ENCODE results near the gene HOXA7.

The HOXA7 gene

GRCh38 chr7:27156916-27157701 lies 634 bp upstream of the HOXA7 start:
- no peak overlapping the region for H3K4me3 ChIP-seq (ENCODE audit: low read length)

GRCh38 chr7:27155816-27156507 lies 513 bp downstream of the HOXA7 start:
- peak overlapping the region; percentile 47 for H3K4me3 ChIP-seq (ENCODE audit: low read length)
- TF ChIP-seq ZNF274 (IDR thresholded peaks at IDR 0.05; ENCODE audit: low read depth, low read length) = no peak

More at GRCh38 chr7:27156916-27157701, 634 bp upstream of the HOXA7 start:
- TF ChIP-seq ZNF274 (IDR thresholded peaks at IDR 0.05; ENCODE audit: low read depth, low read length) = no peak

DNA sequence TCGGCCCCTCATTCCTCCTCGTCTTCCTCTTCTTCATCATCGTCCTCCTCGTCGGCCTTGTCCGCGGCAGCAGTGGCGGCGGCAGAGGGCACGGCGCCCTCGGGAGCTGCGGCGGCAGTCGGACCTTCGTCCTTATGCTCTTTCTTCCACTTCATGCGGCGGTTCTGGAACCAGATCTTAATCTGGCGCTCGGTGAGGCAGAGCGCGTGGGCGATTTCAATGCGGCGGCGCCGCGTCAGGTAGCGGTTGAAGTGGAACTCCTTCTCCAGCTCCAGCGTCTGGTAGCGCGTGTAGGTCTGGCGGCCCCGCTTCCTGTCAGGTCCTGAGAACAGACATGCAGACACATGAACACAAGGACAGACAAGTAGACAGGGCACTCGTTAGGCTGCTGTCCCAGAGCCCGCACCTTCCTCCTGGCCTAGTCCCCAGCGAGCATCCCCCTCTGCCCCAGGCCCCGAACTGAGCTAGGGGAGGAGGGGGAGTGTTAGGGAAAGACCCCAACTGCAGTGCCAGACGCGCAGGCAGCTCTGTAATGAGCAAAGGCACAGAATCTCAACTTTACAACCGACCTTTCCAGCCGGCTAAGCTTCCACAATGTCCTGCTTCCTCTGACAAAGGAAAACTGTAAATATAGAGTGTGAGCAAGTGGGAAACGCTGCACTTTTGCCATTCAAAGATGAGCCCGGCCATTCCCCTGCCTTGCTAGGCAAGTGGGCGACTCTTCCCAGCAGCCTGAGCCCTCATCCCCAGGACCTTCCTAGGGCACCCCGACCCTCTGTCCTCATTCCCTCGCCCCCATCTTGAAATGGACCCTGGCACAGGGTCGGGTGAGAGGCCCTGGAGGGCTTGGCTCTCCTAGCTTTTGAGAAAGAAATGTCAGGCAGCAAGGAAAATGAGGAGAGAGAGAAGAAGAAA lies 1.3 kb downstream of the HOXA7 start:
- TF ChIP-seq ZNF274 (IDR thresholded peaks at IDR 0.05; ENCODE audit: low read depth, low read length) = no peak
- no peak overlapping the region; the same call in 1 of the 2 replicates for H3K4me3 ChIP-seq (ENCODE audit: low read length)

DNA sequence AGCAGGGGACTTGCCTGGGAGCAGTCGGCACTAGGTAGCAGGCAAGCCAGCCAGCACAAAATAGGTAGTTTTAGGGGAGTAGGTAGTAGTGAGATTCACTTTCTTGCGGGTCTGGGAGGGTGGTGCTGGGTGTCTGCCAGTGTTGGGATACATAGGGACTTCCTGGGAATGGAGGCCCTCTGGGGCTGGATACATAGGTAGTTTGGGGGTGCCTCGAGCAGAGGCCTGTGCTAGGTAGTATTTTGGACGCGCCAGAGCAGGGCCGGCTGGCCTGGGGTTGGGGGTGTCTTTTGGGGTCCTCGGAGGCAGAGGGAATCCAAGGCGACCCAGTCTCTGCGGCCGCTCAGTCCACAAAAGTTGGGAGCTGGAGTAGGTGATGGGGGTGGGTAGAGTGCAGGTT lies 2.1 kb downstream of the HOXA7 start:
- H3K4me3 ChIP-seq (ENCODE audit: low read length) = no peak overlapping the region
- no peak for TF ChIP-seq ZNF274 (IDR thresholded peaks at IDR 0.05; ENCODE audit: low read depth, low read length)

GRCh38 chr7:27153526-27153925 lies 2.9 kb downstream of the HOXA7 start:
- no peak for TF ChIP-seq ZNF274 (IDR thresholded peaks at IDR 0.05; ENCODE audit: low read depth, low read length)
- no peak overlapping the region for H3K4me3 ChIP-seq (ENCODE audit: low read length)

- no peak for TF ChIP-seq ZNF274 (IDR thresholded peaks at IDR 0.05; ENCODE audit: low read depth, low read length)
- H3K4me3 ChIP-seq (ENCODE audit: low read length) = no peak overlapping the region
Measured at GRCh38 chr7:27152816-27153442, 3.5 kb downstream of the HOXA7 start.

GRCh38 chr7:27151931-27152815 lies 4.3 kb downstream of the HOXA7 start, which contains the start of gene HOXA3:
HOXA3 (minus strand) TSS chr7:27152583; CDS start chr7:27110640, 41,943 bp downstream.
- no peak for TF ChIP-seq ZNF274 (IDR thresholded peaks at IDR 0.05; ENCODE audit: low read depth, low read length)
- no peak within 1 kb of the TSS; the same call in 1 of the 2 replicates for H3K4me3 ChIP-seq (ENCODE audit: low read length)

DNA sequence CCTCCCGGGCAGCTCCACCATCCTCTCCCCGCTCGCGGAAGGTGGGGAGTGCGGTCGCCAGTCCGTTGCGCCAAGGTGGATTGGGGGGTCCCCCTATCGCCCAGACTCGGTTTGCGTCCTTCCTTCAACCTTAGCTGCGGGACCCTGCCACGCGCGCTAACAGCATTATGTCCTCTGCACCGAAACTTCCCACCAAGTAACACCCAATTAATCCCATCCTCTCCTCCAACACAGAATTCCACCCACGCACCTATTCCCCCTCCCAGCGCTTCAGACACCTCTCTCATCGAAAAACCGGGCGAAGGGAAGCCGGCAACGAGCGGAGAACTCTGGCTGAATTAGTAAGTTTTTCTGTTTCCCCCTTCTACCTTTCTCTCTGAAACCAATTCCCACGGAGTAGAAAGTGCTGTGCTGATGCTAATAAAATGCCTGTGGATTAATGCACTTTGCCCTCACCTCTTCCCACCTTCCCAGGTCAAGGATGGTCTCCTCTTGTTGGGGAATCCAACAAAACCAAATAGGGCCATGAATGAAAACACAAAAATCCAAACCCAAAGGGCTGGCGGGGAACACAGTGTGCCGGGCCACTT lies 5.0 kb downstream of the HOXA7 start:
- H3K4me3 ChIP-seq (ENCODE audit: low read length) = peak overlapping the region; percentile 37; the same call in 1 of the 2 replicates
- no peak for TF ChIP-seq ZNF274 (IDR thresholded peaks at IDR 0.05; ENCODE audit: low read depth, low read length)

- H3K4me3 ChIP-seq (ENCODE audit: low read length) = peak overlapping the region; percentile 37
- TF ChIP-seq ZNF274 (IDR thresholded peaks at IDR 0.05; ENCODE audit: low read depth, low read length) = no peak
Measured at GRCh38 chr7:27150568-27151340, 5.7 kb downstream of the HOXA7 start.

- TF ChIP-seq ZNF274 (IDR thresholded peaks at IDR 0.05; ENCODE audit: low read depth, low read length) = no peak
Measured at GRCh38 chr7:27149842-27150567, 6.5 kb downstream of the HOXA7 start.

More at GRCh38 chr7:27149842-27150567, 6.5 kb downstream of the HOXA7 start:
- peak overlapping the region; percentile 8 for H3K4me3 ChIP-seq (ENCODE audit: low read length)
